ENCODE results near the gene PEX6.

GRCh38 chr6:42987533-42988451, 8.8 kb upstream of the PEX6 start:
- TF ChIP-seq CTCF (conservative IDR thresholded peaks at IDR 0.05 in 1 of 2, IDR thresholded peaks at IDR 0.05 in 1 of 2; ENCODE audit: extremely low read depth in 1 of 2, insufficient read depth in 1 of 2, low read depth in 1 of 2, low read length in 2 of 2) (no peak), EZH2 (IDR thresholded peaks at IDR 0.05; ENCODE audit: borderline replicate concordance, low read length) (no peak)
